Stimulated activated CD4-positive, alpha-beta T cell treated with anti-CD3 and anti-CD28 coated beads, Interleukin-1b, Interleukin-23, amount 100 ng/mL, for 48 hours (primary cell): Measurements from ENCODE around the gene LINC01488.

Source experiments
- DNase-seq: peaks from one replicate; pipeline ENCODE4 v3.0.0-alpha.2; 2020

LINC01488 gene

GRCh38 chr11:69512136-69512535, 30.7 kb downstream of the LINC01488 start:
- no peak for DNase-seq

GRCh38 chr11:69512790-69513189, 31.3 kb downstream of the LINC01488 start:
- no peak for DNase-seq

- DNase-seq, result no peak
Observed at GRCh38 chr11:69513196-69513595, 31.7 kb downstream of the LINC01488 start.

- DNase-seq, result no peak
Observed at GRCh38 chr11:69513663-69514224, 32.3 kb downstream of the LINC01488 start.

- DNase-seq, result no peak
Observed at GRCh38 chr11:69514771-69515170, 33.3 kb downstream of the LINC01488 start.

- DNase-seq, result no peak
Observed at GRCh38 chr11:69515271-69516245, 34.1 kb downstream of the LINC01488 start.

- DNase-seq, result no peak
Observed at GRCh38 chr11:69516526-69516925, 35.1 kb downstream of the LINC01488 start.

- no peak for DNase-seq
Observed at GRCh38 chr11:69518081-69518950, 36.9 kb downstream of the LINC01488 start.

- no peak for DNase-seq
Observed at GRCh38 chr11:69520186-69520916, 38.9 kb downstream of the LINC01488 start.

- DNase-seq, result no peak
Observed at GRCh38 chr11:69521457-69521856, 40.0 kb downstream of the LINC01488 start.

- no peak for DNase-seq
Observed at GRCh38 chr11:69523453-69523852, 42.0 kb downstream of the LINC01488 start.

GRCh38 chr11:69524291-69524882, 42.9 kb downstream of the LINC01488 start:
- DNase-seq, result no peak

- DNase-seq, result no peak
Observed at GRCh38 chr11:69524991-69525411, 43.5 kb downstream of the LINC01488 start.

- no peak for DNase-seq
Observed at GRCh38 chr11:69525516-69526452, 44.3 kb downstream of the LINC01488 start.

GRCh38 chr11:69526453-69526810, 45.0 kb downstream of the LINC01488 start:
- no peak for DNase-seq

- DNase-seq, result no peak
Observed at GRCh38 chr11:69529001-69529400, 47.5 kb downstream of the LINC01488 start.

GRCh38 chr11:69530278-69531070, 49.0 kb downstream of the LINC01488 start:
- no peak for DNase-seq

GRCh38 chr11:69531071-69531716, 49.7 kb downstream of the LINC01488 start:
- no peak for DNase-seq

GRCh38 chr11:69531717-69532088, 50.2 kb downstream of the LINC01488 start:
- DNase-seq, result no peak
